NT2/D1 (cell line): ENCODE data around the gene FGF19.
"Not testable (repeated sequence)": the region's sequence is repeated elsewhere in the genome, so short reads cannot be mapped to it uniquely, and the experiment has no call there.

Experiments
- YY1 ChIP-seq: IDR thresholded peaks from 2 replicates; pipeline ENCODE4 v1.6.1; 2011; ENCODE audit not compliant: insufficient read length, insufficient read depth
- ZNF274 ChIP-seq: IDR thresholded peaks from 2 replicates; pipeline ENCODE4 v1.6.1; 2011; ENCODE audit warnings: mild to moderate bottlenecking, low read depth, low read length

GRCh38 chr11:69687969-69688771 is 15.7 kb downstream of the FGF19 start:
- TF ChIP-seq YY1, ZNF274: not testable (repeated sequence)
